Measurements from ENCODE around the gene MYO7A.

DNA sequence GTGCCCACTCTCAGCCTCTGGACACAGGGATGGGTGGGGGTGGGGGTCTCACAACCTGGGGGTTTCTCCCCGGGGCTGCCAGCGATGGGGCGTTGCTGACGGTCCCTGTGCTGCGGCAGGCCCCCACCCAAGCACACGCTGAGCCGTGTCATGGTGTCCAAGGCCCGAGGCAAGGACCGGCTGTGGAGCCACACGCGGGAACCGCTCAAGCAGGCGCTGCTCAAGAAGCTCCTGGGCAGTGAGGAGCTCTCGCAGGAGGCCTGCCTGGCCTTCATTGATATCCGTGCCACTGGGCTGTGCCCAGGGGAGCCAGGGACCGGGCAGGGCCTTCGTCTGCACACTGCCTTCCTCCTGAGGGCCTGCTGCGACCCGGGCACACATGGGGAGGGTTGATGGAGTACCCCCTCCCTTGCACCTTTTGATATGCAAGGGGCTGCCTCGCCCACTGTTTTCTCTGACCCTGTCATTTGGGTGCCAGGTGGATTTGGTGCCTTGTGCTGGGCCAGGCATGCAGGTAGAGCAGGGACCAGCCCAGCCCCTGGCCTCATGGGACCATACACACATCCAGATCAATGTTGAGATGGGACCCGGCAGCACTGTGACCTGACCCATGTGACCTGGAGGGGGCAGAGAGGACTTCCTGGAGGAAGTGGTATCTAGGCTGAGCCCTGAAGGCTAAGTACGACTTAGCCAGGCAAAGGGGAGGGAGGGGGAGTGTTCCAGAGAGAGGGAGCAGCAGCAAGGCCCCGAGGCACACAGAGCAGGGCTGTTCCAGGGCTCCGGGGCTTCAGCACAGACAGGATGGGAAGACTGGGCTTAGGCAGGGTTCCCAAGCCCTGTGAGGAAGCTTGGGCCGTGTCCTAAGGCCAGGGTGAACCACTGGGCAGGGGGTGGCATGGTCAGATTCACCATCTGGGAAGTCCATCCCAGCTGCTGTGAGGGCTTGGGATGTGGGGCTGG lies 75.2 kb downstream of the MYO7A start:
- TF ChIP-seq, protein P1, sequence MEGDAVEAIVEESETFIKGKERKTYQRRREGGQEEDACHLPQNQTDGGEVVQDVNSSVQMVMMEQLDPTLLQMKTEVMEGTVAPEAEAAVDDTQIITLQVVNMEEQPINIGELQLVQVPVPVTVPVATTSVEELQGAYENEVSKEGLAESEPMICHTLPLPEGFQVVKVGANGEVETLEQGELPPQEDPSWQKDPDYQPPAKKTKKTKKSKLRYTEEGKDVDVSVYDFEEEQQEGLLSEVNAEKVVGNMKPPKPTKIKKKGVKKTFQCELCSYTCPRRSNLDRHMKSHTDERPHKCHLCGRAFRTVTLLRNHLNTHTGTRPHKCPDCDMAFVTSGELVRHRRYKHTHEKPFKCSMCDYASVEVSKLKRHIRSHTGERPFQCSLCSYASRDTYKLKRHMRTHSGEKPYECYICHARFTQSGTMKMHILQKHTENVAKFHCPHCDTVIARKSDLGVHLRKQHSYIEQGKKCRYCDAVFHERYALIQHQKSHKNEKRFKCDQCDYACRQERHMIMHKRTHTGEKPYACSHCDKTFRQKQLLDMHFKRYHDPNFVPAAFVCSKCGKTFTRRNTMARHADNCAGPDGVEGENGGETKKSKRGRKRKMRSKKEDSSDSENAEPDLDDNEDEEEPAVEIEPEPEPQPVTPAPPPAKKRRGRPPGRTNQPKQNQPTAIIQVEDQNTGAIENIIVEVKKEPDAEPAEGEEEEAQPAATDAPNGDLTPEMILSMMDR (IDR thresholded peaks at IDR 0.05) = no peak
- TF ChIP-seq POLR2A (IDR thresholded peaks at IDR 0.05) (no peak), POLR2AphosphoS5 (IDR thresholded peaks at IDR 0.05) (no peak)
